Right lobe of liver (tissue), 6 donors: ENCODE data around the gene VILL. TPM values are rescaled to one million over a fixed set of nuclear protein-coding genes. Genes with fewer than 3 reads are reported as not detected.

Source experiments
- ATAC-seq, 4 donors: fragments of 200-7000 bp; cut with Tn5 transposase; one replicate each; pipeline ENCODE4 v1.9.1; 2020; ENCODE audit warnings: mild to moderate bottlenecking in 4 of 4, moderate library complexity in 4 of 4
- DNase-seq, 3 donors: peaks; one replicate each; pipeline ENCODE4 v3.0.0-alpha.2; 2020
- H3K27ac ChIP-seq, 3 donors: fragments of 200-600 bp; one replicate each; pipeline ENCODE4 v1.8.0; 2022
- H3K27me3 ChIP-seq, 2 donors: fragments of 200-600 bp; one replicate each; pipeline ENCODE4 v1.8.0; 2022
- H3K36me3 ChIP-seq, 4 donors: fragments of 200-600 bp; sonication (generic) in 1 of 4; one replicate each; pipeline versions ENCODE4 v1.5.1 to v1.8.0; 2017 to 2022; ENCODE audit warnings: control low read depth in 1 of 4
- H3K4me1 ChIP-seq, 4 donors: fragments of 200-600 bp; sonication (generic) in 1 of 4; one replicate each; pipeline versions ENCODE4 v1.5.1 to v1.8.0; 2017 to 2022; ENCODE audit warnings: control low read depth in 1 of 4
- H3K4me3 ChIP-seq, 3 donors: fragments of 200-600 bp; one replicate each; pipeline ENCODE4 v1.8.0; 2022
- H3K9me3 ChIP-seq, 4 donors: fragments of 200-600 bp; sonication (generic) in 1 of 4; one replicate each; pipeline versions ENCODE4 v1.5.1 to v1.8.0; 2017 to 2022; ENCODE audit warnings: control low read depth in 1 of 4
- POLR2A ChIP-seq: fragments of 450-650 bp; IDR thresholded peaks from one replicate; pipeline ENCODE4 v1.6.1; 2017; ENCODE audit warnings: antibody characterized with exemption, mild to moderate bottlenecking
- WGBS: methylation state at CpG from one replicate; pipeline ENCODE4 v1.1.6; 2018; ENCODE audit warnings: low coverage, low lambda C conversion rate; ENCODE audit not compliant: insufficient coverage; ENCODE audit errors: missing lambda C conversion rate; 5-methylcytosine and 5-hydroxymethylcytosine counted together
- intact Hi-C, 2 donors: fragments of 100-400 bp; cut with DNase I; formaldehyde crosslinking; loops; one replicate each; pipeline versions ENCODE4 v1.11.2 to v1.14.1; 2022
- total RNA-seq, 6 experiments: library from RNA; depleted of rRNA in 2 of 6; stranded (reverse); fragments of >200 nt in 2 of 6; fragmentation: NEBNext Ultra II Directional in 3 of 6; extraction: Animal tissue kit (Norgen Biotek cat#: 25700) in 3 of 6; gene quantifications; one replicate each; pipeline versions ENCODE4 v1.1.0 to v1.2.4, GENCODE V29; 2016 to 2023
- TF ChIP-seq, protein P1 (sequence below), 4 donors: fragments of 200-600 bp in 3 of 4; fragments of 450-650 bp in 1 of 4; IDR thresholded peaks; one replicate each; pipeline versions ENCODE4 v1.5.1 to v1.8.0; 2016 to 2022; ENCODE audit warnings: antibody characterized with exemption in 4 of 4, mild to moderate bottlenecking in 2 of 4
- donor health status: DM: no; HTN: yes; CAD: no.
- donor health status: DM: no; HTN: no; CAD: no.
- donor health status: DM: no; HTN: no; CAD: no.
- donor health status: DM: no; HTN: yes; CAD: no.
- donor health status: DM: no; HTN: yes; CAD: no.

The VILL gene
- total RNA-seq, 6 experiments from 2014 or later, result 0.25 to 1.5 (median 0.97) TPM

- WGBS, result 20% methylated on average over 5 of the region's 7 CpGs
- no peak overlapping the region for H3K27ac ChIP-seq
- DNase-seq, result peak in 2 of 3 donors; percentile 56 to 63
These were observed 12.8 kb downstream of the VILL start for GRCh38 chr3:38003371-38003816.

DNA sequence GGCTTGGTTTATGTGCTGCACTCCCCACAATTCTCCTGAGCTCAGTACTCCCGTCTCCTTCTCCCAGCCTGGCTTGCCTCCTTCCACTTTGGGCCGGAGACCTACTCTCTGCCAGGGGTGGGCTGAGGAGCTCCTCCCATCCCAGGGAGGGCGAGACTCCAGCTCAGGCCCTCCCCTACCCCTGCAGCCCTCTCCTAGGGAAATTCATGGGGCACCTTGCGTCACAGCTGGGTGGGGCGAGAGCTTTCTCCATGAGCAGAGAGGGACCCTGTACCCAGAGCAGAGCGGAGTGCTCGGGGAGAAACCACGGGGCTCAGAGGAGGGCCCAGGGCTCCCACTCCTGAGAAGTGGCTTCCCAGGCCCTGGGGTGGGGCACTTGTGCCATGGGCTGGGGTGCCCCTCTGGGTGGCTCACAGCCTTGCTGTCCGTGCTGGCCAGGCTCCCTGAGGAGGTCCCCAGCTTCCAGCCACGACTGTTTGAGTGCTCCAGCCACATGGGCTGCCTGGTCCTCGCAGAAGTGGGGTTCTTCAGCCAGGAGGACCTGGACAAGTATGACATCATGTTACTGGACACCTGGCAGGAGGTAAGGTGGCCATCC is 13.3 kb downstream of the VILL start:
- no peaks in the 10 kb centered on the region for H3K9me3 ChIP-seq
- no peaks in the 10 kb centered on the region for H3K27me3 ChIP-seq
- no peak overlapping the region for H3K27ac ChIP-seq
- DNase-seq (peak in 1 of 3 donors; percentile 57), ATAC-seq (no peak)
- H3K4me3 ChIP-seq, result no peak overlapping the region
- H3K36me3 ChIP-seq, result no peaks in the 10 kb centered on the region
- no peak for TF ChIP-seq POLR2A
- TF ChIP-seq, protein P1, sequence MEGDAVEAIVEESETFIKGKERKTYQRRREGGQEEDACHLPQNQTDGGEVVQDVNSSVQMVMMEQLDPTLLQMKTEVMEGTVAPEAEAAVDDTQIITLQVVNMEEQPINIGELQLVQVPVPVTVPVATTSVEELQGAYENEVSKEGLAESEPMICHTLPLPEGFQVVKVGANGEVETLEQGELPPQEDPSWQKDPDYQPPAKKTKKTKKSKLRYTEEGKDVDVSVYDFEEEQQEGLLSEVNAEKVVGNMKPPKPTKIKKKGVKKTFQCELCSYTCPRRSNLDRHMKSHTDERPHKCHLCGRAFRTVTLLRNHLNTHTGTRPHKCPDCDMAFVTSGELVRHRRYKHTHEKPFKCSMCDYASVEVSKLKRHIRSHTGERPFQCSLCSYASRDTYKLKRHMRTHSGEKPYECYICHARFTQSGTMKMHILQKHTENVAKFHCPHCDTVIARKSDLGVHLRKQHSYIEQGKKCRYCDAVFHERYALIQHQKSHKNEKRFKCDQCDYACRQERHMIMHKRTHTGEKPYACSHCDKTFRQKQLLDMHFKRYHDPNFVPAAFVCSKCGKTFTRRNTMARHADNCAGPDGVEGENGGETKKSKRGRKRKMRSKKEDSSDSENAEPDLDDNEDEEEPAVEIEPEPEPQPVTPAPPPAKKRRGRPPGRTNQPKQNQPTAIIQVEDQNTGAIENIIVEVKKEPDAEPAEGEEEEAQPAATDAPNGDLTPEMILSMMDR (IDR thresholded peaks at IDR 0.05), result no peak
- 60% methylated on average over 3 of the region's 11 CpGs for WGBS
- H3K4me1 ChIP-seq, result no peaks in the 10 kb centered on the region
- intact Hi-C loops, result loop anchor here (10.0 kb wide), 1 partner anchor 111 kb away; no protein-coding TSS in a partner anchor

More at GRCh38 chr3:38003371-38003816, 12.8 kb downstream of the VILL start:
- Histone ChIP-seq H3K9me3 (no peaks in the 10 kb centered on the region), H3K4me1 (peaks cover 0 to 3% (median under 1%) of the 10 kb centered on the region in 4 donors), H3K4me3 (no peak overlapping the region), H3K36me3 (no peaks in the 10 kb centered on the region), H3K27me3 (no peaks in the 10 kb centered on the region)
- ATAC-seq, result peak; percentile 49 to 58 (median 56)
- intact Hi-C loops, result loop anchor here (10.0 kb wide), 1 partner anchor 111 kb away; no protein-coding TSS in a partner anchor
- TF ChIP-seq, protein P1 (IDR thresholded peaks at IDR 0.05), result peak; percentile 69 to 87 (median 72)
- no peak for TF ChIP-seq POLR2A

DNA sequence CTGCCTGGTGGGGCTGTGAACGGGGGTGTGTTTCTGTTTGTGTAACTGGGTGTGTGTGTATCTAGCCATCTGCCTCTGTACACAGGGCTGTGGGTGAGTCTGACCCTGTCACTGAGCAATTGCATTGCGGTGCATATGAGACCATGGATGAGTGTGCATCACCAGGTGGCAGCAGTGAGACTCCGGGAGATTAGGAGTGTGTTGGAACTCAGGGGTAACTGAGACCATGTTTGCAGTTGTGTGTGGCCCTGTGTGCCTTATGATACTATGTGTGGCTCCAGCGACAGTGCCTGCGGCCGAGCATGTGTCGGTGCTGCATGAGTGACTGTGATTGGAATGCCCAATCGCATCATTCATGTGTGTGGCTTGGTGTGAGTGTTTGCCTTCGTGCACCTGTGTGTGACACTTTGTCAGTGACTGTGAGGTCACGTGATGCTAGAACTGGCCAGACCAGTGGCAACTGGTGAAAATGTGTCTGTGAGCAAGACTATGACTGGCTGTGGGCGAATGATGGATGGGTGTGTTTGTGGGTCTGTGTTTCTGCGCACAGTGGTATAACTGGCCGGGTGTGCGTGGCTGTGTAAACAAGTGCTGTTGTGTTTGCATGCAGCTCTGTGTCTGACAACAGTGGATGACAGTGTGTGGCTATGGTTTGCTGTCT is 14.0 kb downstream of the VILL start:
- no peaks in the 10 kb centered on the region for H3K36me3 ChIP-seq
- no peak overlapping the region for H3K4me3 ChIP-seq
- DNase-seq (peak; percentile 79 to 82 (median 81)), ATAC-seq (peak; percentile 80 to 89 (median 82))
- no peaks in the 10 kb centered on the region for H3K27me3 ChIP-seq
- H3K27ac ChIP-seq, result no peak overlapping the region
- H3K4me1 ChIP-seq, result no peaks in the 10 kb centered on the region
- intact Hi-C loops, result loop anchor here (10.0 kb wide), 1 partner anchor 110 kb away; no protein-coding TSS in a partner anchor
- no peaks in the 10 kb centered on the region for H3K9me3 ChIP-seq
- WGBS, result 57% methylated on average over 4 of the region's 14 CpGs
- TF ChIP-seq, protein P1 (IDR thresholded peaks at IDR 0.05), result peak; percentile 64 to 79 (median 75)
- TF ChIP-seq POLR2A, result no peak

DNA sequence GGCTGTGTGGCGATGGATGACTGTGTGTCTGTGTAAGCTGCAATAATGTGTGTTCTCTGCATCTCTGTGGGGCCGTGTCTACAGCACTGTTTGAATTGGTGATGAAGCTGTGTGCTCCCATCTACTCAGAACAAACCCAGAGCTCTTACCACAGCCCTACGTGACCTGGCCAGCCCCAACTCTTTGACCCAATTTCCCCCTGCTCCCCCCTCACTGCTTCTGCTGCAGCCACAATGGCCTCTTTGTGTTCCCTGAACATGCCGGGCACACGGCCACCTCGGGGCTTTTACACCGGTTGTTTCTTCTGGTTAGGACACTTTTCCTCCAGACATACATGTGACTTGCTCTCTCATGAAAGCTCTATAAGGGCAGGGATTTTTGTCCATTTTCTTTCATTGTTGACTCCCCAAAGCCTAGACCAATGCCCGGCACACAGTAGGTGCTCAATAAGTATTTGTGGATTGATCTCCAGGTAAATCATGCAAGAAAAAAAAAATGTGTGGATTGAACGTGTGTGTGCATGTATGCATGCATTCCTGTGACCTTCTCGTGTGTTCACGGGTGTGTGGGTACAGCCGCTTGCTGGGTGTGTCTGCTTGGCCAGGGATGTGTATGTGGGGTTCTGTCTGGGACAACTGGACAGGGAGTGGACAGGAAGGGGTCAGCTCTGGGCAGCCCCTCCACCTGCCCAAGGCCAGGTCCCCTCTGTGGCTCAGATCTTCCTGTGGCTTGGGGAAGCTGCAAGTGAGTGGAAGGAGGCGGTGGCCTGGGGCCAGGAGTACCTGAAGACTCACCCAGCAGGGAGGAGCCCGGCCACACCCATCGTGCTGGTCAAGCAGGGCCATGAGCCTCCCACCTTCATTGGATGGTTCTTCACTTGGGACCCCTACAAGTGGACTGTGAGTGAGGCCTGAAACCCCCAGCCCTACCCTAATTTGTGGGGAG is 14.8 kb downstream of the VILL start:
- Histone ChIP-seq H3K27me3 (no peaks in the 10 kb centered on the region), H3K27ac (no peak overlapping the region), H3K36me3 (peaks cover 0 to 4% (median 0%) of the 10 kb centered on the region in 4 donors), H3K4me3 (no peak overlapping the region), H3K4me1 (no peaks in the 10 kb centered on the region), H3K9me3 (no peaks in the 10 kb centered on the region)
- DNase-seq (peak in 2 of 3 donors; percentile 18 to 53), ATAC-seq (no peak)
- intact Hi-C loops, result loop anchor here (10.0 kb wide), 1 partner anchor 109 kb away; no protein-coding TSS in a partner anchor
- 60% methylated on average over 8 of the region's 15 CpGs for WGBS
- no peak for TF ChIP-seq POLR2A
- TF ChIP-seq, protein P1 (IDR thresholded peaks at IDR 0.05), result no peak
